GM23248 (cell line): Measurements from ENCODE around the gene ABHD10. TPM values are rescaled to one million over a fixed set of nuclear protein-coding genes. Genes with fewer than 3 reads are reported as not detected.
A peak's percentile ranks its signal among the peaks of the same experiment; 100 is the strongest.

Source experiments
- DNase-seq: peaks from one replicate; pipeline ENCODE4 v3.0.0-alpha.2; 2015
- H2AFZ ChIP-seq: fragments of 200-600 bp; sonication (generic); 2 replicates; pipeline ENCODE4 v1.6.1; 2016; ENCODE audit warnings: antibody characterized with exemption
- H3F3A ChIP-seq: fragments of 200-600 bp; sonication (generic); 2 replicates; pipeline ENCODE4 v1.6.1; 2016; ENCODE audit warnings: mild to moderate bottlenecking, antibody characterized with exemption, mixed run types; ENCODE audit not compliant: insufficient read depth
- H3K27ac ChIP-seq: fragments of 200-600 bp; sonication (generic); 2 replicates; pipeline ENCODE4 v1.5.1; 2016; ENCODE audit warnings: mild to moderate bottlenecking
- H3K27me3 ChIP-seq: fragments of 200-600 bp; sonication (generic); replicated peaks from 2 replicates; pipeline ENCODE4 v1.6.1; 2016; ENCODE audit warnings: mild to moderate bottlenecking; ENCODE audit not compliant: insufficient read depth
- H3K36me3 ChIP-seq: fragments of 200-600 bp; sonication (generic); 2 replicates; pipeline ENCODE4 v1.6.1; 2016; ENCODE audit warnings: low read depth, mild to moderate bottlenecking
- H3K4me1 ChIP-seq: fragments of 200-600 bp; sonication (generic); 2 replicates; pipeline ENCODE4 v1.6.1; 2016; ENCODE audit warnings: mild to moderate bottlenecking; ENCODE audit not compliant: insufficient read depth
- H3K4me2 ChIP-seq: fragments of 200-600 bp; sonication (generic); one replicate; pipeline ENCODE4 v1.6.1; 2016; ENCODE audit warnings: mild to moderate bottlenecking; ENCODE audit not compliant: unreplicated experiment
- H3K4me3 ChIP-seq: fragments of 200-600 bp; sonication (generic); 2 replicates; pipeline ENCODE4 v1.5.1; 2016; ENCODE audit warnings: mild to moderate bottlenecking
- H3K79me2 ChIP-seq: fragments of 200-600 bp; sonication (generic); 2 replicates; pipeline ENCODE4 v1.6.1; 2016; ENCODE audit warnings: mild to moderate bottlenecking; ENCODE audit not compliant: insufficient read depth
- H3K9ac ChIP-seq: fragments of 200-600 bp; sonication (generic); 2 replicates; pipeline ENCODE4 v1.6.1; 2016; ENCODE audit warnings: mild to moderate bottlenecking
- H3K9me2 ChIP-seq: fragments of 200-600 bp; sonication (generic); 2 replicates; pipeline ENCODE4 v1.6.1; 2016; ENCODE audit warnings: mixed run types, mild to moderate bottlenecking, moderate library complexity; ENCODE audit not compliant: insufficient read depth
- H3K9me3 ChIP-seq: fragments of 200-600 bp; sonication (generic); one replicate; pipeline ENCODE4 v1.6.1; 2017; ENCODE audit warnings: low read depth
- H4K20me1 ChIP-seq: fragments of 200-600 bp; sonication (generic); 2 replicates; pipeline ENCODE4 v1.6.0; 2016; ENCODE audit not compliant: insufficient read depth
- EZH2 ChIP-seq: fragments of 200-600 bp; sonication (generic); IDR thresholded peaks from 2 replicates; pipeline ENCODE4 v1.6.1; 2018; ENCODE audit warnings: antibody characterized with exemption, mild to moderate bottlenecking; ENCODE audit not compliant: insufficient read depth, poor library complexity, severe bottlenecking
- EZH2phosphoT487 ChIP-seq: fragments of 200-600 bp; sonication (generic); IDR thresholded peaks from 2 replicates; pipeline ENCODE4 v1.6.1; 2018; ENCODE audit warnings: antibody characterized with exemption, moderate library complexity, mild to moderate bottlenecking, low read depth; ENCODE audit not compliant: insufficient read depth
- WGBS, 2 experiments: methylation state at CpG; one replicate each; pipeline ENCODE4 v1.1.6; 2015 to 2017; ENCODE audit warnings: low lambda C conversion rate in 2 of 2, low coverage in 1 of 2; ENCODE audit errors: missing lambda C conversion rate in 2 of 2; 5-methylcytosine and 5-hydroxymethylcytosine counted together
- in situ Hi-C: fragments of 300-500 bp; cut with MboI; formaldehyde crosslinking; loops from 2 replicates; pipeline ENCODE4 v1.15.0; 2020
- polyA plus RNA-seq: library from polyadenylated mRNA; unstranded; fragments of >200 nt; fragmentation: Nextera tagmentation; extraction: Ambion mirVana; gene quantifications from 2 replicates; pipeline ENCODE4 v1.2.1, GENCODE V29; 2016
- total RNA-seq: library from RNA; depleted of rRNA; stranded (reverse); fragments of >200 nt; shearing (Covaris generic); gene quantifications from 2 replicates; pipeline ENCODE4 v1.2.3, GENCODE V29; 2014

ABHD10 gene
- total and polyA plus RNA-seq, 2 experiments from 2014 or later, result 25.4 to 26.4 TPM

- Histone ChIP-seq H3K4me3 (no peak overlapping the region), H3K4me1 (peaks cover 11% of the 10 kb centered on the region; the same call in 1 of the 2 replicates), H3K4me2 (no peak overlapping the region), H3K27me3 (no peaks in the 10 kb centered on the region), H3K9ac (no peak overlapping the region), H3K27ac (no peak overlapping the region), H2AFZ (no peak overlapping the region), H3K79me2 (peaks cover 28% of the 10 kb centered on the region), H3K9me2 (no peaks in the 10 kb centered on the region), H3F3A (peaks cover 11% of the 10 kb centered on the region; the same call in 1 of the 2 replicates), H3K9me3 (no peaks in the 10 kb centered on the region), H3K36me3 (peaks cover 16% of the 10 kb centered on the region; the same call in 1 of the 2 replicates), H4K20me1 (no peaks in the 10 kb centered on the region)
- TF ChIP-seq EZH2, result no peak
- 61 to 69% methylated on average over 3 of the region's 3 CpGs for WGBS, 2 experiments
- DNase-seq, result no peak
- in situ Hi-C loops, result no loop called here
These were observed 8.0 kb downstream of the ABHD10 start for GRCh38 chr3:111986800-111987199.

DNA sequence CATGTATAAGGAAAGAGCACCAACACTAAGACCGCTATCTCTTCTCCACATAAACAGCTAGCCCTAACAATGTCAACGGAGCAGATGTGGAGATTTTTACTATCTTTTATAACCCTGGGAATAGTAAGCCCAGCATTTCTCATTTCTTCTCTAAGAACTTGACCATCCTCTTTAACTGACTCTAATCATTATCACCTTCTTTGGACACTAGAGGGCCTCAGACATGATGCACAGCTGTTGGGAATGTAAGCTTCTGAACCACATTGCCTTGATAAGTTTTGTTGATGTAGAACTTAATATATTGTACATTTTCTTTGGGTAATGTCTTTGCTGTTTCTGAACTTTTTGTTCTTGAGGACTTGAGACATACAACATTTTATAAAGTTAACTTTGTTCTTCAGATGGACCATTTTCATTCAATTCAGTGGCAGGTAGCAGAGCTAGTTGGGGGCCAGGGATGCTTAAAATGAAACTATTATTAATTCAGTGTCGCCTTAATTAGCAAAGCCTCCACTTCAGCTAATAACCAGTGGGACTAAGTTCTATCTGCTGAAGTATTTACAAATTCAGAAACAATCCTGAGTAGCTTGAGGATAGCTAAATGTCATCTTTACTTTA is 10.3 kb downstream of the ABHD10 start:
- in situ Hi-C loops, result no loop called here
- no peak overlapping the region for H3K27ac ChIP-seq
- no peaks in the 10 kb centered on the region for H3K27me3 ChIP-seq
- H4K20me1 ChIP-seq, result no peaks in the 10 kb centered on the region
- peaks cover 11% of the 10 kb centered on the region; the same call in 1 of the 2 replicates for H3F3A ChIP-seq
- no peak overlapping the region for H3K9ac ChIP-seq
- H3K36me3 ChIP-seq, result peaks cover 26% of the 10 kb centered on the region; the same call in 1 of the 2 replicates
- DNase-seq, result peak; percentile 78
- H3K9me2 ChIP-seq, result no peaks in the 10 kb centered on the region
- no peak overlapping the region for H3K4me2 ChIP-seq
- TF ChIP-seq EZH2 (no peak), EZH2phosphoT487 (no peak)
- no peak overlapping the region for H3K4me3 ChIP-seq
- no peak overlapping the region for H2AFZ ChIP-seq
- peaks cover 7% of the 10 kb centered on the region; the same call in 1 of the 2 replicates for H3K4me1 ChIP-seq
- WGBS, 2 experiments, result 50 to 51% methylated on average over 3 of the region's 3 CpGs
- H3K79me2 ChIP-seq, result peaks cover 5% of the 10 kb centered on the region
- no peaks in the 10 kb centered on the region for H3K9me3 ChIP-seq

- Histone ChIP-seq H3K36me3 (peaks cover 20% of the 10 kb centered on the region; the same call in 1 of the 2 replicates), H2AFZ (no peak overlapping the region), H3K4me2 (no peak overlapping the region), H3K27ac (no peak overlapping the region), H3K4me1 (no peaks in the 10 kb centered on the region), H4K20me1 (no peaks in the 10 kb centered on the region), H3K79me2 (peaks cover 3% of the 10 kb centered on the region; the same call in 1 of the 2 replicates), H3K9me2 (no peaks in the 10 kb centered on the region), H3K27me3 (no peaks in the 10 kb centered on the region), H3K4me3 (no peak overlapping the region), H3K9ac (no peak overlapping the region), H3F3A (no peaks in the 10 kb centered on the region), H3K9me3 (no peaks in the 10 kb centered on the region)
- no peak for TF ChIP-seq EZH2phosphoT487
- TF ChIP-seq EZH2, result no peak
- in situ Hi-C loops, result no loop called here
- 48 to 55% methylated on average over 2 of the region's 2 CpGs for WGBS, 2 experiments
- no peak for DNase-seq
These were observed 14.2 kb downstream of the ABHD10 start for GRCh38 chr3:111993038-111993437.

DNA sequence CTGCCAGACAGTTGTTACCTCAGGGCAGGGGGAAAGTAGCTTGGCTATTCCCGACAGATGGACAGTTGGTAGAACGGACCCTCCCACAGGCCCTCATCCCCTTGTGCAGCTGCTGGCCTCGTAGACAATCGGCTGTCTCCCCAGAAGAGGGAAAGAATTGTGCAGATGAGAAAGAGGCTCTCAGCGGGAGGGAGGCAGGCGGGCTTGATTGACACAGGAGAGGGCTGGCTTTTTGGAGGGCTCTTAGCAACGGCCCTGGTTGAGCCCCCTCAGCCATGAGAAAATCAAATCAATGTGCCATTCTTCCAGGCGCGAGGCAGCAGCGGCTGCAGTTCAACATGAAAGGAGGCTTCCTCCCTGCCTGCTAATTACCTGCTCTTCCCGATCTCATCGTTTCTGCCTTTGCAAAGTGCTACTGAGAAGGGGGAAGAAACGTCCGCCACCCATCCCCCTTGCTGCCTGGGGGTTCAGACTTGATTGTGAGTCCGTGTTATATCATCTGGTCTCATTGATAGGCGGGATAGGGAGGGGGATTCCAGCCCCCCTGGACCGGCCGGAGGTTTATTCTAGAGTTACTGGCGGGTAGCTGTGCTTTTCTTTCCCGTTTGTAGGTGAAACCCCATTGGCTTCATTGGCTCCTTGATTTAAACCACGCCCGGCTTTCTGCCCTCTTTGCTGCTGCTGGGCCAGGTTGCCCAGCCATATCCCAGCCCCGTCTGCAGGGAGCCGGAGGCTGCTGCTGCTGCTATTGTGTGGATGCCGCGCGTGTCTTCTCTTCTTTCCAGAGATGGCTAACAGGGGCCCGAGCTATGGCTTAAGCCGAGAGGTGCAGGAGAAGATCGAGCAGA is 20.0 kb downstream of the ABHD10 start, which contains the start of gene TAGLN3:
TSS of gene TAGLN3 (plus strand) at position 287 of the 848 bp plus-strand sequence. CDS start at position 788, 501 bp downstream.
- Histone ChIP-seq H3K9ac (peak within 1 kb of the TSS; percentile 44), H3K9me3 (no peaks in the 10 kb centered on the region), H3K4me1 (peaks cover 19% of the 10 kb centered on the region), H3K36me3 (no peaks in the 10 kb centered on the region), H4K20me1 (no peaks in the 10 kb centered on the region), H3K27ac (no peak within 1 kb of the TSS), H3F3A (peaks cover 15% of the 10 kb centered on the region), H3K27me3 (no peaks in the 10 kb centered on the region), H3K4me3 (peak within 1 kb of the TSS; percentile 75), H3K9me2 (no peaks in the 10 kb centered on the region), H2AFZ (peak within 1 kb of the TSS; percentile 94), H3K79me2 (no peaks in the 10 kb centered on the region), H3K4me2 (peak within 1 kb of the TSS; percentile 98)
- in situ Hi-C loops, result no loop called here
- WGBS, 2 experiments, result 5 to 9% methylated on average over 30 of the region's 30 CpGs
- DNase-seq, result peak; percentile 56
- no peak for TF ChIP-seq EZH2phosphoT487
- no peak for TF ChIP-seq EZH2
